ENCODE measurements around the gene ART5. TPM values are rescaled to one million over a fixed set of nuclear protein-coding genes. Genes with fewer than 3 reads are reported as not detected.
A peak's percentile ranks its signal among the peaks of the same experiment; 100 is the strongest.
"Not testable (repeated sequence)": the region's sequence is repeated elsewhere in the genome, so short reads cannot be mapped to it uniquely, and the experiment has no call there.

ART5 gene
- total and polyA plus RNA-seq, 5 donors from 2014 or later = not detected

GRCh38 chr11:3664032-3664630 lies 22.3 kb upstream of the ART5 start:
- peaks cover 16% of the 10 kb centered on the region for H3K36me3 ChIP-seq (ENCODE audit: control insufficient read depth, insufficient read depth, low read length)

GRCh38 chr11:3662856-3663255 lies 21.1 kb upstream of the ART5 start:
- H3K4me1 Mint-ChIP-seq = no peaks in the 10 kb centered on the region
- peaks cover 7% of the 10 kb centered on the region for H3K27me3 Mint-ChIP-seq
- H3K9me3 Mint-ChIP-seq = peaks cover 0 to 1% (median 0%) of the 10 kb centered on the region in 7 donors

More at GRCh38 chr11:3664032-3664630, 22.3 kb upstream of the ART5 start:
- no peak overlapping the region for H3K27ac ChIP-seq (ENCODE audit: insufficient read depth, low read length, poor library complexity, severe bottlenecking)
- Mint-ChIP-seq H3K27me3 (no peaks in the 10 kb centered on the region), H3K27ac (peak overlapping the region in 2 of 3 donors; percentile 17 to 34), H3K9me3 (no peaks in the 10 kb centered on the region), H3K4me1 (no peaks in the 10 kb centered on the region), H3K4me3 (no peak overlapping the region), H3K36me3 (peaks cover 31% of the 10 kb centered on the region)
- ATAC-seq (ENCODE audit: low read depth in 2 of 2) (no peak), DNase-seq (no peak)
- no peaks in the 10 kb centered on the region for H3K4me1 ChIP-seq (ENCODE audit: control insufficient read depth, insufficient read depth, low read length, poor library complexity, severe bottlenecking)
- H3K27me3 ChIP-seq (ENCODE audit: control insufficient read depth, insufficient read depth, low read length) = no peaks in the 10 kb centered on the region
- no peak overlapping the region for H3K4me3 ChIP-seq (ENCODE audit: low read depth, low read length)
- no peaks in the 10 kb centered on the region for H3K9me3 ChIP-seq (ENCODE audit: control insufficient read depth in 2 of 2, low read length in 2 of 2)

GRCh38 chr11:3660960-3661359 lies 19.2 kb upstream of the ART5 start:
- no peaks in the 10 kb centered on the region for H3K27me3 ChIP-seq (ENCODE audit: control insufficient read depth, insufficient read depth, low read length)
- DNase-seq (no peak), ATAC-seq (ENCODE audit: low read depth in 2 of 2) (no peak)
- no peak overlapping the region for H3K4me3 ChIP-seq (ENCODE audit: low read depth, low read length)
- H3K27me3 Mint-ChIP-seq = peaks cover 13% of the 10 kb centered on the region
- H3K4me1 Mint-ChIP-seq = no peaks in the 10 kb centered on the region
- no peaks in the 10 kb centered on the region for H3K4me1 ChIP-seq (ENCODE audit: control insufficient read depth, insufficient read depth, low read length, poor library complexity, severe bottlenecking)
- H3K9me3 ChIP-seq (ENCODE audit: control insufficient read depth in 2 of 2, low read length in 2 of 2) = no peaks in the 10 kb centered on the region
- no peak overlapping the region for H3K27ac ChIP-seq (ENCODE audit: insufficient read depth, low read length, poor library complexity, severe bottlenecking)
- no peak overlapping the region for H3K4me3 Mint-ChIP-seq
- peak overlapping the region in 1 of 3 donors; percentile 2 for H3K27ac Mint-ChIP-seq
- peaks cover 12% of the 10 kb centered on the region for H3K36me3 Mint-ChIP-seq
- H3K36me3 ChIP-seq (ENCODE audit: control insufficient read depth, insufficient read depth, low read length) = peaks cover 5% of the 10 kb centered on the region
- peaks cover 0 to 1% (median 0%) of the 10 kb centered on the region in 7 donors for H3K9me3 Mint-ChIP-seq

More at GRCh38 chr11:3662856-3663255, 21.1 kb upstream of the ART5 start:
- Histone ChIP-seq H3K27me3 (ENCODE audit: control insufficient read depth, insufficient read depth, low read length) (no peaks in the 10 kb centered on the region), H3K4me3 (ENCODE audit: low read depth, low read length) (no peak overlapping the region), H3K36me3 (ENCODE audit: control insufficient read depth, insufficient read depth, low read length) (peaks cover 12% of the 10 kb centered on the region), H3K4me1 (ENCODE audit: control insufficient read depth, insufficient read depth, low read length, poor library complexity, severe bottlenecking) (no peaks in the 10 kb centered on the region), H3K9me3 (ENCODE audit: control insufficient read depth in 2 of 2, low read length in 2 of 2) (no peaks in the 10 kb centered on the region), H3K27ac (ENCODE audit: insufficient read depth, low read length, poor library complexity, severe bottlenecking) (no peak overlapping the region)
- Mint-ChIP-seq H3K4me3 (no peak overlapping the region), H3K36me3 (peaks cover 18% of the 10 kb centered on the region), H3K27ac (no peak overlapping the region)
- ATAC-seq (ENCODE audit: low read depth in 2 of 2) (no peak), DNase-seq (no peak)

GRCh38 chr11:3659595-3660515 lies 18.1 kb upstream of the ART5 start:
- ATAC-seq (ENCODE audit: low read depth in 2 of 2) (no peak), DNase-seq (no peak)
- Mint-ChIP-seq H3K4me1 (no peaks in the 10 kb centered on the region), H3K9me3 (peaks cover 0 to 1% (median 0%) of the 10 kb centered on the region in 7 donors), H3K4me3 (no peak overlapping the region), H3K36me3 (peaks cover 5% of the 10 kb centered on the region), H3K27me3 (peaks cover 13% of the 10 kb centered on the region), H3K27ac (no peak overlapping the region)
- H3K9me3 ChIP-seq (ENCODE audit: control insufficient read depth in 2 of 2, low read length in 2 of 2) = no peaks in the 10 kb centered on the region
- no peaks in the 10 kb centered on the region for H3K36me3 ChIP-seq (ENCODE audit: control insufficient read depth, insufficient read depth, low read length)
- no peaks in the 10 kb centered on the region for H3K27me3 ChIP-seq (ENCODE audit: control insufficient read depth, insufficient read depth, low read length)
- no peaks in the 10 kb centered on the region for H3K4me1 ChIP-seq (ENCODE audit: control insufficient read depth, insufficient read depth, low read length, poor library complexity, severe bottlenecking)
- no peak overlapping the region for H3K27ac ChIP-seq (ENCODE audit: insufficient read depth, low read length, poor library complexity, severe bottlenecking)
- H3K4me3 ChIP-seq (ENCODE audit: low read depth, low read length) = no peak overlapping the region

GRCh38 chr11:3658252-3658651 lies 16.5 kb upstream of the ART5 start:
- H3K27ac ChIP-seq (ENCODE audit: insufficient read depth, low read length, poor library complexity, severe bottlenecking) = no peak overlapping the region
- no peaks in the 10 kb centered on the region for H3K36me3 Mint-ChIP-seq
- H3K4me1 Mint-ChIP-seq = no peaks in the 10 kb centered on the region
- H3K4me3 Mint-ChIP-seq = no peak overlapping the region
- H3K4me1 ChIP-seq (ENCODE audit: control insufficient read depth, insufficient read depth, low read length, poor library complexity, severe bottlenecking) = no peaks in the 10 kb centered on the region
- no peak overlapping the region for H3K27ac Mint-ChIP-seq
- H3K36me3 ChIP-seq (ENCODE audit: control insufficient read depth, insufficient read depth, low read length) = no peaks in the 10 kb centered on the region
- peaks cover 0 to 1% (median 0%) of the 10 kb centered on the region in 7 donors for H3K9me3 Mint-ChIP-seq
- no peaks in the 10 kb centered on the region for H3K9me3 ChIP-seq (ENCODE audit: control insufficient read depth in 2 of 2, low read length in 2 of 2)
- no peak overlapping the region for H3K4me3 ChIP-seq (ENCODE audit: low read depth, low read length)
- no peak for ATAC-seq (ENCODE audit: low read depth in 2 of 2)
- H3K27me3 Mint-ChIP-seq = peaks cover 13% of the 10 kb centered on the region
- peaks cover 2% of the 10 kb centered on the region for H3K27me3 ChIP-seq (ENCODE audit: control insufficient read depth, insufficient read depth, low read length)
- no peak for DNase-seq

GRCh38 chr11:3657331-3657730 lies 15.5 kb upstream of the ART5 start:
- not testable (repeated sequence) for DNase-seq; H3K4me1 ChIP-seq (ENCODE audit: control insufficient read depth, insufficient read depth, low read length, poor library complexity, severe bottlenecking); ATAC-seq (ENCODE audit: low read depth in 2 of 2); H3K9me3 Mint-ChIP-seq; H3K36me3 Mint-ChIP-seq; H3K4me1 Mint-ChIP-seq; H3K27ac ChIP-seq (ENCODE audit: insufficient read depth, low read length, poor library complexity, severe bottlenecking); H3K27me3 ChIP-seq (ENCODE audit: control insufficient read depth, insufficient read depth, low read length); H3K36me3 ChIP-seq (ENCODE audit: control insufficient read depth, insufficient read depth, low read length); H3K4me3 ChIP-seq (ENCODE audit: low read depth, low read length); H3K9me3 ChIP-seq (ENCODE audit: control insufficient read depth in 2 of 2, low read length in 2 of 2); H3K4me3 Mint-ChIP-seq; H3K27ac Mint-ChIP-seq
- peaks cover 13% of the 10 kb centered on the region for H3K27me3 Mint-ChIP-seq

GRCh38 chr11:3655547-3655946 lies 13.8 kb upstream of the ART5 start:
- no peaks in the 10 kb centered on the region for H3K4me1 ChIP-seq (ENCODE audit: control insufficient read depth, insufficient read depth, low read length, poor library complexity, severe bottlenecking)
- H3K4me1 Mint-ChIP-seq = no peaks in the 10 kb centered on the region

More at GRCh38 chr11:3655547-3655946, 13.8 kb upstream of the ART5 start:
- ATAC-seq (ENCODE audit: low read depth in 2 of 2) = no peak
- H3K27ac ChIP-seq (ENCODE audit: insufficient read depth, low read length, poor library complexity, severe bottlenecking) = no peak overlapping the region
- Mint-ChIP-seq H3K36me3 (no peaks in the 10 kb centered on the region), H3K27ac (no peak overlapping the region), H3K9me3 (peaks cover 0 to 3% (median 0%) of the 10 kb centered on the region in 7 donors), H3K4me3 (no peak overlapping the region), H3K27me3 (peaks cover 19% of the 10 kb centered on the region)
- no peaks in the 10 kb centered on the region for H3K36me3 ChIP-seq (ENCODE audit: control insufficient read depth, insufficient read depth, low read length)
- H3K9me3 ChIP-seq (ENCODE audit: control insufficient read depth in 2 of 2, low read length in 2 of 2) = no peaks in the 10 kb centered on the region
- H3K27me3 ChIP-seq (ENCODE audit: control insufficient read depth, insufficient read depth, low read length) = peaks cover 2% of the 10 kb centered on the region
- H3K4me3 ChIP-seq (ENCODE audit: low read depth, low read length) = no peak overlapping the region
- DNase-seq = no peak

Measured in CD4-positive, CD25-positive, alpha-beta regulatory T cell (primary cell).